ACHN (cell line): Measurements from ENCODE around the gene RHCG.
A peak's percentile ranks its signal among the peaks of the same experiment; 100 is the strongest.

ENCODE experiments used
- DNase-seq: peaks from one replicate; pipeline ENCODE4 v3.0.0-alpha.2; 2015
- in situ Hi-C: cut with HindIII; loops from 2 replicates; pipeline ENCODE4 v1.10.0; 2017; ENCODE audit warnings: low sequenced_read_pairs, low pct_ligation_motif_present, low pct_unique_long_range_greater_than_20kb

The RHCG gene

GRCh38 chr15:89512631-89513030 is 16.2 kb upstream of the RHCG start:
- in situ Hi-C loops, result no loop called here
- DNase-seq, result no peak

DNA sequence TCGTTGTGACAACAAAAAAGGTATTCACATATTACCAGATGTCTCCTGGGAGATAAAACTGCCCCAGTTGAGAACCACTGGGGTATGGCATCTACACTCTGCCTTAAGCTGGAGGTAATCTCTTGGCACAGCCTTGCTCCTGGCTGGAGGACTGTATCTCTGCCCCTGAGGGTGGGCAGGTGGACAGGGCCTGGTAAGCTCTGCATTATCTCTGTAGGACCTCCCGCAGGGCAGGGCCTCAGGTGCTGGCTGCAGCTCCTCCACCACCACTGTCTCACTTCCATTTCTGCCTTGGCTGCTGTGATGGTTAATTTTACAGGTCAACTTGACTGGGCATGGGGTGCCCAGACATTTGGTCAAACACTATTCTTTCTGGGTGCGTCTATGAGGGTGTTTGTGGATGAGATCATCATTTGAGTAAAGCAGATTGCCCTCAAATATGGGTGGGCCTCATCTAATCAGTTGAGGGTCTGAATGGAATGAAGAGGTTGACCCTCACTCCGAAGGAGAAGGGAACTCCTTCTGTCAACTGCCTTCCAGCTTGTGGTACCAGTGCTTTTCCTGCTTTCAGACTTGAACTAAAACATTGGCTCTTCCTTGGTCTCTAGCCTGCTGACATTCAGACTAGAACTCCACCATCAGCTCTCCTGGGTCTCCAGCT is 9.8 kb upstream of the RHCG start:
- in situ Hi-C loops, result no loop called here
- DNase-seq, result no peak

GRCh38 chr15:89504166-89504565 is 7.8 kb upstream of the RHCG start:
- DNase-seq, result no peak
- in situ Hi-C loops, result no loop called here

DNA sequence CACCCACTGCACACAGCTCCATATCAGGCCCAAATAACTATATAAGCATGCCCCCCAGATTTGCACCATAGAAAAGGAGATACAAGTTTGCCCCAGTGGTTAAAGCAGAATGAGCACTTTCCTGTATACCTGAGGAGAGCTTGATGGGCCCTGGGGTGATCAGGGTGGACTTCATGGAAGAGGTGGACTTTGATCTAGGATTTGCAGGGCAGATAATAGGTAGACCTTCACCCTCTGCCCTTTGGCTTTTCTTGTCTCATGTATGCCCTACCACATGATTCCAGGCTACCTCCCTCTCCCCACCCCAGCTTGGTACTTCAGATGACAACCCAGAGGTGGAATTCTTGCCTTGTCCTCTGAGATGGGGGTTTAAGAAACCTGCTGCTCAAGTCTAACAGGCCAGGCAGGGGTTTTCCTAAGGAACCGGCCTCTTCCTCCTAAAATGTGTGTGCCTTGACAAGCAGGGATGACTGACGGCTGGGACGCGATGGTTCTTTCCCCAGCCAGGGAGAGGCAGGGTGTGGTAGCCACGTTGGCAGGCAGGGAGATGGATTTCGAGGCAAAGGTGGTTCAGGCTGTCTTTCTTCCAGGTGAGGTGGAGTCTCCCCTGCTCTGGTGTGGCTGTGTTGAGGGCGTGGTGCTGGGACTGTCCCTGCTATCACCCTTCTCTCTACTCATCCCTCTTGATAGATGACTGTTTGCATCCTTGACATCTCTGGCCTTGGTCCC is 6.6 kb upstream of the RHCG start:
- in situ Hi-C loops, result no loop called here
- DNase-seq, result no peak

- in situ Hi-C loops, result no loop called here
- no peak for DNase-seq
Observed at GRCh38 chr15:89501646-89502045, 5.3 kb upstream of the RHCG start.

DNA sequence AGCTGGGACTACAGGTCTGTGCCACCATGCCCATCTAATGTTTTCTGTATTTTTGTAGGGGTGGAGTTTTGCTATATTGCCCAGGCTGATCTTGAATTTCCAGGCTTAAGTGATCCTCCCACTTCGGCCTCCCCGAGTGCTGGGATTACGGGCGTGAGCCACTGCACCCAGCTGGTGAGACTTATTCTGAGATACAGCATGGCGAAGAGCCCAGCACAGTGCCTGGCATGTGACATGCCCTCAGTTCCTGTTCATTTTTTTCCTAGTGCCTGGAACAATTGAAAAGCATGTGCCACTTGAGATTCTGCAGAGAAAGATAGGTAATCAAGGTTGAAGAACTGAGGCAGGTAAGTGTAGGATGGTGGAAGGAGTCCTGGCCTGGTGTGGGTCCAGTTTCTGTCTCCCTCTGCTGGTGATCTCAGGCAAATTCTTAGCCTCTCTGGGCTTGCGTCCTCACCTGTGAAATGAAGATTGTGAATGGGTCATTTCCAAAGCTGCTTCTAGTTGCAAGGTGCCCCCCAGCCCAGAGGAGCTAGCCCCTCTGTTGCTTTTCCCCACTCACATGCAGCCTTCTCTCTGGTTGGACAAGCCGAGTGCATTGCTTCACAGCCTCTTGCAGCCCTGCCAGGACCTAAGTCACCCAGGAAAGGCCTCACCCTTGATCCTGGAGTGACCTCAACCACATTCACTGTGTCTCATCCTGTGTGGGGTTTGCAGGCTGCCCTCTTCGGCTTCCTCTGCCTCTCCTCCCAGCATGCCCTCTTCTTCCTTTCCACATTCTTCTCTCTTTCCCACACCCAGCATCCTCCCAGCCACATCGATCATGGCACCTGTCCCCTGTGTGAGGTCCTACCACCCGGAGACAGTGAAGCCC is 4.3 kb upstream of the RHCG start:
- in situ Hi-C loops, result no loop called here
- no peak for DNase-seq

DNA sequence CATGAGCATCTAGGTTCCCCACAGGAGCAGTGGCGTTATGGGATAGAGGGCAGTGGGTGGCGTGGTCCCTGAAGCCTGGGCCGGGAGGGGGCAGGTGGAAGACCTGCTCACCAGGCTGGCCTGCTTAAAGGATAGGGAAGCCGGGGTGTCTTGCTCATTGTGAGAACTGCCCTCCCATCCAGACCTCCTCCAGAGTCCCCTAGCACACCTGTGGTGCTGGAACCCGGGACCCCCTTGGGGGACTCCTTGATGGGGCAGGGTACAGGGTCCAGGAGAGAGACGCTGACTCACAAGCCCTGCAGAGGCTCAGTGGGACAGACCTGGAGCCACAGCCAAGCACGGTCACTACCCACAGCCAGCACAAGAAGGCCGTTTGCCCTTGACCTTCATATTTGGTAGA is 2.8 kb upstream of the RHCG start:
- in situ Hi-C loops, result no loop called here
- DNase-seq, result no peak

- in situ Hi-C loops, result no loop called here
- DNase-seq, result no peak
Observed at GRCh38 chr15:89498574-89498906, 2.2 kb upstream of the RHCG start.

DNA sequence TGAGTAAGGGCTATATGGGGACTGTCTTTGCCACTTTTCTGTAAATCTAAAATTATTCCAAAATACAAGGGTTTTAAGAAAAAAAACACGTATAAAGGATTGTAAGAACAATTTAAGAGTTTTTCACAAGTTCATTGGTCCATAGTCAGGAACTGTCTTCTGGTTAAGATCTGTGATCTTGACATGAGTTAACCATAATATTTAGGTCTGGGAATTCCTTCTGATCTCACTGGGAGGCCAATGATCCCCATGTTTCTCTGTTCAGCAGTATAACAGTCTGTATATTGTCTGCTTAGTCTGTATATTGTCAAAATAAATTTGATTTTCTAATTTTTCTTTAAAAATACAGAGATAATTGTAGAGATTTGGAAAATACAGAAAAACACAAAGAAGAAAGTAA is 848 bp upstream of the RHCG start:
- in situ Hi-C loops, result no loop called here
- DNase-seq, result no peak

GRCh38 chr15:89495638-89496145 is 691 bp downstream of the RHCG start:
- no peak for DNase-seq
- in situ Hi-C loops, result no loop called here

- DNase-seq, result peak; percentile 26
- in situ Hi-C loops, result no loop called here
Observed at GRCh38 chr15:89494941-89495637, 1.3 kb downstream of the RHCG start.

DNA sequence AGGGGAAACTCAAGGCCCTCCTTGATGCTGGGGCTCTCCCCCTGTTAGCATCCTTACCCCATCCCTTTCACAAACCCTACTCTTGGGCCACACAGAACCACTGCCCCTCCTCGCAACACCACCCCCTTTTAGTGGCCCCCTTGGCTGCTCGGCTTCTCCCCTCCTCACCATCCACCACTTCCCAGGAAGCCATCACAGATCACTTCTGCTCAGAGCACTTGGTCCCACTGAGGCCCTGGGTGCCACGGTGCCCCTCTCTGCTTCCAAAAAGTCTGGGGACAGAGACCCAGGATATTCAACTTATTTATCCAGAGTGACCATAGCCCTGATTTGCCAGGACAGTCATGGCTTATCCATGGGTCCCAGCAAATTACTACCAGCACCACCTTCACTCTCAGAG is 2.4 kb downstream of the RHCG start:
- DNase-seq, result no peak
- in situ Hi-C loops, result no loop called here

DNA sequence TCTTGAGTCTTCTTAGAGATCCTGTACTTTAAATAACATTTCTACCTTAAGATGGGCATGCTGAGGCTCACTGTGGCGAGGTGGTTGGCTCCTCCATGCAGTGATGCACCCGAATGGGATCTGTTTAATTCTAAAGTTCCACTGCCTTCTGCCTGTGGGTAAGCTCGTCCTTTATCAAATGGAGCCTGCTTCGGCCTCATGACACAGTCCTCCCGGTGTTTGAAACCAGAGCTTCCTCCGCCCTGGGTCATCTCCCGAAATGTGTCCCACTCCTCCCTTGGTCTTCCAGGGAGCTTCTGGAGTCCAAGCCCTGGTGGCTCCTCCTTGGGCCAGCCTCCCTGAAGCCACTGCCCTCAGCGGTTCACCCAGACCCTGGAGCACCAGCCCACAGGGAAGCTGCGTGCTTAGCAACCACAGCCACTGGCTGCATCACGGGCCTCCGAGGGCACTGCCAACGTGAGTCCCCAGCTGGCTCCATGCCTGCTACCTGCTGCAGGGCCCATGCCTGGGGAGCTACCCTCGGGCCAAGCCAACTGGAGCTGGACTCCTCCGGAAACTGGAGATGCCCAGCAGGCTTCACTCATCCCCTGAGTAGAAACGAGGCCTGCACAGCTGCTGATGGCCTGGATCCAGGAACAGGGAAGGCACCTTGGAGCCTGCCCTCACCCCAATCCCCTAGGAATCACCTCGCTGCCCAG is 3.3 kb downstream of the RHCG start:
- DNase-seq, result no peak
- in situ Hi-C loops, result no loop called here

DNA sequence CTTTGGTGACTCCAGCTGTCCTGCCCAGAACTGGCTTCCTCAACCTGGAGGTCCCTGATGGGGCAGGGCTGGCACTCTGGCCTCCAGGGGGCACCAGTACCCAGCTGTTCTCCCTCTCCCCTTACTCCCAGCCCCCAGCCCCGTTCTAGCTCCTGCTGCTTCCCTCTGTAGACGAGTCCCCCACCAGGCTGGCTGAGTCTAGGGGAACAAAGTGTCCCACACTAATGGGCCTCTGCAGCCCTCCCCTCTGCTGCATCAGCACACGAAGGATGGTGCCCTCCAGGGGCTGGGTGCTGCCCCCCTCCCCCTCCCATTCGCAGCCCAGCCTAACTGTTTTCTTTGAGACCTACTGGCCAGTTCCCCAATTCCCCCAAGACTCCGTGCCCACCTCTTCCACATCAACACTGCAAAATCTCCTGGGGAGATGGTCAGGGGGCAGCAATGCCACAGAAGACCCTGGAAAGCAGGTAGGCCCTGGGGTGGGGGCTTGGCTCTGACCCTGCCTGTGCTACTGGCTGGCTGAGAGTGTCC is 4.2 kb downstream of the RHCG start:
- in situ Hi-C loops, result no loop called here

GRCh38 chr15:89490814-89491315 is 5.5 kb downstream of the RHCG start:
- in situ Hi-C loops, result no loop called here
- no peak for DNase-seq

More for the DNA sequence above, 4.2 kb downstream of the RHCG start:
- no peak for DNase-seq

DNA sequence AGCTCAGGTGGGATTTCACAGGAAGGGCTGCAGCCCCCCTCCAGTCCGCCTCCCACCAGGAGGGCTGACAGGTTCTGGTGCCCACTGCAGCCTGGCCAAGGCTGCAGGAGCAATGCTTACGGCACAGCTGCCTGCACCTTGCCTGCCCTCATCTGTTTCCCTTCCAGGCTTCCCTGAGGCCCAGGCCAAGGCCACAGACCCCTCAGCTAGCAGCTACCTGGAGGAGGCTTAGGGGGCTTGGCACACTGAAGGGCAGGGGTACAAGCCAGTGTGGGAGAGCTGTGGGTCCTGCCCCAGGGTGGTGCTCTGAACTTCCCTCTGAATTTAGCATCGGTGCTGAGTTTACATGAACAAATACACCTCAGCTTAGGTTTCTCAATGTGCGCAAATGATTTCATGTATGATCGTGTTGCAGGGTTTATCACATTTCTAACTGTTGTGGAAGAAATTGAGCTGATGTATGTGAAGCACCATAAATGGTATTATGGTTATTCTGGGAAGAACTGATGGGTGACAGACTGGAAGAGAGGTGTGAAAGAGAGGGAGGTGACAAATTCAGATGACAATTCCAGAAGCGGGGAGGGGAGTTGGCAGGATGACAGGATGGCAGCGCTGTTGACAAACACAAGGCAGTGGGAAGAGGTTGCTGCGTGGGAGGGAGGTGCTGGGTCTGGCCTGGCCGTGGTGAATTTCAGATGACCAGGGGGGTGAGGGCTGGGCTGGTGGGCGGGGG is 6.1 kb downstream of the RHCG start:
- DNase-seq, result no peak
- in situ Hi-C loops, result no loop called here

DNA sequence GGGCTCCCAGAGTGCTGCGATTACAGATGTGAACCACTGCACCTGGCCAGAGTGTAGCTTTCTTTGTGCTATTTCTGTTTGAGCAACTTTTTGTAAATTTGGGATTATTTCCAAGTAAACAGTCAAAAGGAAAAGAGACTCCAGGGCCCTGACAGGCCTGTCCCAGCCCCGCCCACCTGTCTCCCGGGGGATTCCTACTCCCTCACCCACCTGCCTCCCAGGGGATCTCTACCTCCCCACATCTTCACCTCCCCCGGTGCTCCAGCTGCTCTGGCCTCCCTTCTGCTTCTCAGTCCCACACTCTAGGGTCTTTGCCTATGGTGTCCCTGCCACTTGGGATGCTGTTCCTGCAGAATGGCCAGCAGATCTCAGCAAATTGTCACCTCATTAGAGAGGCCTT is 7.0 kb downstream of the RHCG start:
- DNase-seq, result no peak
- in situ Hi-C loops, result no loop called here
